HG03066 (cell line): ENCODE data around the gene ATPAF1.
A peak's percentile ranks its signal among the peaks of the same experiment; 100 is the strongest.
"Not testable (repeated sequence)": the region's sequence is repeated elsewhere in the genome, so short reads cannot be mapped to it uniquely, and the experiment has no call there.

Experiments used
- ATAC-seq: cut with Tn5 transposase; IDR thresholded peaks from one replicate; pipeline ENCODE4 v1.9.1; 2021; ENCODE audit warnings: low read depth; ENCODE audit not compliant: unreplicated experiment

The ATPAF1 gene

DNA sequence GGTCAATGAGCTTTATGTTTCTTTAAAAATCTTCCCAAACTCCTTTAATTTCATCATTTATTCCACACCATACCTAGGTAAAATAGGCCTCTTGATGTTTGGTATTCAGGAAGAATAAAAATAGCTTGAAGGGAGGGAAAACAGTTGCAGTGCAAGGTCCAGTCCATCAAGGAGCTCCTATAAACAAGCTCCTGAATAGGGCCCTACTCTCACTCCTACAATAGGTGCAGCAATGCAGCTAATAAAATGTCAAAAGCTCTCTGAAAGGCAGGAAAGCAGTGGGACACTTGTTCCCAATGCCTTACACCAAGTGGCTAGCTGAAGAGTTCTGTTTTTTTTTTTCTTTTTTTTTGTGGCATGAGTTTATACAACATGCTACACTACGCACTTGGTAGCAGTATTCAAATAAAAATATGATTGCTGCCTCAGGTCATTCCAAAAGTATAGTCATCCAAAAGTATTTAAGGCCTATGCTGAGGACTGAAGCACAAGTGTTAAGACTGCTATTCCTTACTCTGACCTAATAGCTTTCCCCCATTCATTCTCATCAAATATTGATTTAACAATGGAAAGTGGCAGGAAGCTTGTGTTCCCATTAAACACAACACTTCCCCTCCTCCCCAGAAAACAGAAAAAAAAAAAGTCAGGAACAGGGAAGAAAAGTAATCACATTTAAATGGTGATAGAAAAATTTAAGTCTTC is 13.3 kb upstream of the ATPAF1 start:
- ATAC-seq: no peak

DNA sequence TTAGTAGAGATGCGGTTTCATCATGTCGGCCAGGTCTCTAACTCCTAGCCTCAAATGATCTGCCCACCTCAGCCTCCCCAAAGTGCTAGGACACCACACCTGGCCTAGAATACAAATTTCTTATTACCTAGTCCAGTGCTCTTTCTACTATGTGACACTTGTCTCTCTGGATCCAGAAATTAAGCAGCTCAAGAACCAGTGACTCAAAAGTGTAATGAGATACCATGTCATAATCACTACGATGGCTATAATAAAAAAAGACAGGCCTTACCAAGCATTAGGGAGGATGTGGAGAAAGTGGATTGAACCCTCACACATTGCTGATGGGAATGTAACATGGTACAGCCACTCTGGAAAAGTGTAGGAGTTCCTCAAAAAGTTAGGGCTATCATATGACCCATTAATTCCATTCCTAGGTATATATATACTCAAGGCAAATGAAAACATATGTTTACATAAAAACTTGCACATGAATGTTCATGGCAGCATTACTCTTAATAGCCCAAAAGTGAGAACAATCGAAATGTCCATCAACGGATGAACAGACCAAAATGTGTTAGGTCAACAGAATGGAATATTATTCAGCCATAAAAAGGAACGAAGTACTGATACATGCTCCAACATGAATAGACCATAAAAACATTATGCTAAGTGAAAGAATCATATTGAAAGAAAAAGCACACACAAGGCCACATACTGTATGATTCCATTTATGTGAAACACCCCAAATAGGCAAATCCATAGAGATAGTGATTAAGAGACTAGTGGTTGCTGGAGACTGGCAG is 11.8 kb upstream of the ATPAF1 start:
- no peak for ATAC-seq

DNA sequence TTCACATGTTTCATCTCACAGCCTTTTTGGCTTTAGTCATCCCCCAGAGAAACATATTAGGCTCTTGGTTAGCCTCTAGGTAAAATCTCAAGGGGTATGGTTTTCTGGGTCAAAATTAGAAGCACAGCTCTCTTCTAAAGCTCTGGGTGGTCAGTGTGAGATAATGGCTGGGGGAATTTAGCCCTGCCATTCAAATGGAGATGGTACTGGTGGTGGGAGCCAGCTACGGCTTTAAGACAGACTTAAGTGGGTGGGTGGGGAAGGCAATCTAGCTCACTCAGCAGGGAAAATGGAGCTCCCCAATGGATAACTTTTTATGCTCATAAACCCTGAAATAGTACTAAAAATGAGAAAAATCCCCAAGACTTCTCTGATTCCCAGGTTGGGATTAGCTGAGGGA is 9.2 kb upstream of the ATPAF1 start:
- ATAC-seq: no peak

DNA sequence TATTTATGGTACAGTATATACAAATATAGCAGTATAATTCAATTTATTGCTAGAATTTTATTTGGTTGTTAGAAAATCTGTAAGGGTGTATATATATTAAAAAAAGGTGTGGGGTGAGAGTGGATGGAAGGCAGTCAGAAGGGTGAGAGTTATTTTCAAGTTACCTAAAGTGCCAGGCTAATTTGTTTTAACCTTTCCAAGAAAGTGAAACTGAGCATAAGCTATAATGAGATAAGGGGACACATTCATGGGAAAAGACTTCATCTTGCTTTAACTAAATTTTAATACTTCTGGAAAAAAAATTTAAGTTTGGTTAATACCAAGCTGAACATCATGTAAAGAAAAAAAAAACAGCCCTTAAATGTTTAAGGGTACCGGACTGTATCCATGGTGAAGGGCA is 8.4 kb upstream of the ATPAF1 start:
- no peak for ATAC-seq

DNA sequence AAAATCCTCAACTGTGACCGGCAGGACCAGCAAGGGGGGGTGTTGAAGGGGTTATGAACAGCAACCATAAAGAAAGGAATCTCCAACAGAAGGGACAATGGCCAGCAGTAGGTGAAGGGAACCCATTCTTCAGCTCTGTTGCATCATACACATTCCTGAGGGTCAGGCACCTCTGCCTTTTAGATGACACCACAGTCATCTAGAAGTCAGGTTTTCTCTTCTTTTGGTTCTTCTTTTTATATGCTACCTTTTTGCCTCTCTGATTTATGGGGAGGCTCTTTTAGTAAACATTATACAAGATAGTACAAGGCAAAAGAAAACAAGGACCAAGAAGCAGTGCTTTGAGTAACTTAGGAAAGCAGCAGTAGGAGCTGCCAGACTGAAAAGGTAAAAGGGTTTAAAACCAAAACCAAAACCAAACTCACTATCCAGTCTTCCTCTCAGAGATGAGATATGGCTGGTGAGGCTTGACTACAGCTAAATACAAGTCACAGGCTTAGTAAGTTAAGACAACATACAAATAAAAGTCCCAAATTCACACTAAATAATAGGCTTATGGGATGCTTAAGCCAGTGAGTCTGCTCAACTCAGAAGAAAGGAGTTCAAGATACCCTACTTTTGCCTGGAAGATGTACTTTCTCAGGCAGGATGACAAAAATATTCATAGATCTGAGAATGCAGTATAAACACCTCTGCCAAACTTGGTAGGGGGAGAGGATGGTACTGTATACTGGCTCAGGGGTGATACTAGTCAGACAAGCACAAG is 7.6 kb upstream of the ATPAF1 start:
- peak; percentile 93 for ATAC-seq

GRCh38 chr1:46673749-46674182 is 5.6 kb upstream of the ATPAF1 start:
- ATAC-seq: no peak

DNA sequence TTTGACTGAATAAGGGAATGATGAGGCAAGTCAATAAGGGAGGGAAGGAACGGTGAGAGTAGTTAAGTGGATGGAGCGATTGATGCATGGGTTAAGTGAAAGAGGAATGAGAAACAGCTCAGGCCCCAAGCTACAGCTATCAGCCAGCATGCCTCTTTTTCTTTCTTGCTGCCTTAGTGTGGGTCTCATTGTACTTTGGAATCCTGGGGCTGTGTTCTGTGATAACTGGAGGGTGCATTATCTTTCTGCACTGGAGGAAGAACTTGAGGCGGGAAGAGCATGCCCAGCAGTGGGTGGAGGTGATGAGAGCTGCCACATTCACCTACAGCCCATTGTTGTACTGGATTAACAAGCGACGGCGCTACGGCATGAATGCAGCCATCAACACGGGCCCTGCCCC is 4.5 kb upstream of the ATPAF1 start:
- no peak for ATAC-seq

DNA sequence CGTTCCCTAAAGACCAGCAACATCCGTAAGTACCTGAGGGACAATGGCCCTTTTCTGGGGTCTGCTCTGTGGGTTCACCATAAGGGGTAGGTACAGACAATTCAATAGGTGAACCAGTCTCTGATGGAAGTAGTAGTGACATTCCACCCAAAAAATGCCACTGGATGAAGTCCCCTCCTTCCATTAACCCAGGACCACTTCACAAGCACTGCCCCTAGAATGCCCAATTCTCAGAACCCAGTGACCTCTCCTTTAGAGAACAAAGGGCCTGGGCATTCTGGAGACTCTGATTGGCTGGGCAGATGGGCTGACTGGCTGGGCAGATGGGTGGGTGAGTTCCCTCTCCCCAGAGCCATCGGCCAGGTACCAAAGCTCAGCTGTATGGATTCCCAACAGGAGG is 3.4 kb upstream of the ATPAF1 start, which contains the start of gene TEX38:
Gene TEX38, plus strand, starts transcription at position 301 of the 400 bp plus-strand sequence. Its CDS starts 81 bp downstream, at position 382.
- no peak for ATAC-seq

- no peak for ATAC-seq
Measured at GRCh38 chr1:46670134-46670533, 2.0 kb upstream of the ATPAF1 start.

GRCh38 chr1:46665983-46666382 is 2.2 kb downstream of the ATPAF1 start:
- ATAC-seq: no peak

DNA sequence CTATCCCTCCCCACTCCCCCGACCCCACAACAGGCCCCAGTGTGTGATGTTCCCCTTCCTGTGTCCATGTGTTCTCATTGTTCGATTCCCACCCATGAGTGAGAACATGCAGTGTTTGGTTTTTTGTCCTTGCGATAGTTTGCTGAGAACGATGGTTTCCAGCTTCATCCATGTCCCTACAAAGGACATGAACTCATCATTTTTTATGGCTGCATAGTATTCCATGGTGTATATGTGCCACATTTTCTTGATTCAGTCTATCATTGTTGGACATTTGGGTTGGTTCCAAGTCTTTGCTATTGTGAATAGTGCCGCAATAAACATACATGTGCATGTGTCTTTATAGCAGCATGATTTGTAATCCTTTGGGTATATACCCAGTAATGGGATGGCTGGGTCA is 5.2 kb downstream of the ATPAF1 start:
- not testable (repeated sequence) for ATAC-seq

DNA sequence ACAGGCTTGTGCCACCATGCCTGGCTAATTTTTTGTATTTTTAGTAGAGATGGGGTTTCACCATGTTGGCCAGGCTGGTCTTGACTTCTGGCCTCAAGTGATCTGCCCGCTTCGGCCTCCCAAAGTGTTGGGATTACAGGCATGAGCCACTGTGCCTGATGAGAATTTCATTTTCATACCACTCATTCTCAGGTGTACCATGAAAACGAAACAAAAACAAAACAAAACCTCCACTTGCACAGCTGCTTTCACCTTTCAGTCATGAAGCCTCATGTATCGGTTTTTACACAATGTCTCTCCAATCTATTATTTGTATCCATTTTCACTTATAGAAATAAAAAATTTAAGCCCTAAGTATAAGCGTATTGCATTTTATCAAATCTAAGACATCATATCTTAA is 8.0 kb downstream of the ATPAF1 start:
- peak; percentile 93 for ATAC-seq

DNA sequence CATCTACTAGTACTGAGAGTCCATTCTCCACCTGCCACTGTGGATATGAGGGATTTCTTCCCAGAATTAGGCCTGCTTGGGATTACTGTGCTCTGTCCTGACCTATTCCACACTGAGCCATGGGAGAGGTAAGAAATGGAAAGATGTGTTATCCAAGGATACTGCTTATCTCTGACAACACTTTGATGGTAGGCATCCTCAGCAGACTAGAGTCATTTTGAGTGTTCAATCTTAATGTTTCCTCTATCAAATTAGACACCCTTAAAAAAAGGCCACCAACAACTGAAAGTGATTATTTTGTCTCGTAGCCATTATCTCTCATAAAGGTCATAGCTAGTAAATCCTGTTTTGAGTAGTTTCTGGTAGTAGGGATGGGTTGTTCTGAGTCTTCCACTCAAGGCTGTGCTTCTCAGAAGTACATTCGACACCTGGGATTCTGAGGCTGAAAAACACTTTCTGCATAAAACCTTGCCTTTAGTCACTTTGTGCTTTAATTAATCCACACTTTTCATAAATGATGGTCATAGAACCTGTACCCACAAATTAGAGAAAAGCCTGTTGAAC is 8.8 kb downstream of the ATPAF1 start:
- no peak for ATAC-seq

- ATAC-seq: no peak
Measured at GRCh38 chr1:46657775-46658174, 10.4 kb downstream of the ATPAF1 start.

- no peak for ATAC-seq
Measured at GRCh38 chr1:46656643-46657042, 11.5 kb downstream of the ATPAF1 start.

DNA sequence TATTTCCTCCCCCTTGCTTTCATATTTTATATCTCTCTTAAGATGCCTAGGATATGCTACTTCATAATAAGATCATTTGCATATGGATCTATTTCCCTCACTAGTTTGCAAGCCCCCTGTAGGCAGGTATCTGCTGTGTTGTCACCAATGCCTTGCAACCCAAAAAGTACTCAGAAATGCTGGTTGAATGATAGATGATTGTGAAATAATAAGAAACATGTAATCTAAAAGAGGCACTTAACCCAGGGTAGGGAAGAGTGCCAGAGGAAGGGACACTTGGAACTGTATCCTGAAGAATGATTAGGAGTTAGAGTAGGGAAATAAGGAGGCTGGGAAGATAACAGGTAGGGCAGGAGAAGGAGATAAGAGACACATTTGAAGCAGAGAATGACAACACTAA is 12.3 kb downstream of the ATPAF1 start:
- ATAC-seq: no peak

DNA sequence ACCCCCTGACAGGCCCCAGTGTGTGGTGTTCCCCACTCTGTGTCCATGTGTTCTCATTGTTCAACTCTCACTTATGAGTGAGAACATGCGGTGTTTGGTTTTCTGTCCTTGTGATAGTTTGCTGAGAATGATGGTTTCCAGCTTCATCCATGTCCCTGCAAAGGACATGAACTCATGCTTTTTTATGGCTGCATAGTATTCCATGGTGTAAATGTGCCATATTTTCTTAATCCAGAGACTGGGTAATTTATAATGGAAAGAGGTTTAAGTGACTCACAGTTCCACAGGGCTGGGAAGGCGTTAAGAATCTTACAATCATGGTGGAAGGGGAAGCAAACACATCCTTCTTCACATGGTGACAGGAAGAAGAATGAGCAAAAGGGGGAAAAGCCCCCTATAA is 13.5 kb downstream of the ATPAF1 start:
- not testable (repeated sequence) for ATAC-seq

GRCh38 chr1:46654012-46654411 is 14.2 kb downstream of the ATPAF1 start:
- ATAC-seq: no peak

DNA sequence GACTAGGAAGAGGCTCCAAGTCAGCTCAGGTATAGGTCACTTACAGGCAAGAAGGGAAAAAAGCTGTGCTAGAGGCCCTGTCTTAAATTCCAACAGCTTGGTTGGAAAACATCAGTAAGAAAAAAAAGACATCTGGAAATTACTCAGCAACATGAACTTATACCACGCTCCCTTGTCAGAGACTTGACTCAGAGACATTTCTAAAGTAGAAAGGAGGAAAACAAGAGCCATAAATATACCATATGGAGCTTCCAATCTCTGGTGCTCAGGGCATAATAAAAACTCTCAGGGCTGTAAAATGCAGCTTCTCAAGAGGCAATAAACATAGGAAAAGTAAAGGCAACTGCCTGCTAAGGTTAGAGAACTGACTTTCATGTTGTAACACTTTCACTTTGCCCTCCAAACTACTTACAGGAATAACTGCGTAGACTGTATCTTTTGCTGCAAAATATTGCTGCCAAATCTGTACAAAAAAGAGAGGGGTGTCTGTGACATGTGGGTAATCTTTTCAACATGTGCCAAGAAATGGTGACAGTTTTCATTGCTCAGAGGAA is 14.7 kb downstream of the ATPAF1 start:
- no peak for ATAC-seq

GRCh38 chr1:46652321-46653100 is 15.7 kb downstream of the ATPAF1 start:
- no peak for ATAC-seq
